Trophoblast cell (in vitro differentiated cells and primary cell): ENCODE measurements around the gene PCDHB8. TPM values are rescaled to one million over a fixed set of nuclear protein-coding genes. Genes with fewer than 3 reads are reported as not detected.
"Not testable (repeated sequence)": the region's sequence is repeated elsewhere in the genome, so short reads cannot be mapped to it uniquely, and the experiment has no call there.

Source experiments
- DNase-seq, 2 donors: peaks; one replicate each; pipeline ENCODE4 v3.0.0-alpha.2; 2016
- H2AFZ ChIP-seq: 2 replicates; pipeline ENCODE4 v1.6.1; 2013; ENCODE audit warnings: low read length, moderate library complexity, mild to moderate bottlenecking; ENCODE audit not compliant: insufficient read depth, poor library complexity
- H2AK5ac ChIP-seq: 2 replicates; pipeline ENCODE4 v1.6.1; 2013; ENCODE audit warnings: mild to moderate bottlenecking, low read length
- H2BK120ac ChIP-seq: 2 replicates; pipeline ENCODE4 v1.6.1; 2013; ENCODE audit warnings: low read length, mild to moderate bottlenecking, moderate library complexity; ENCODE audit not compliant: insufficient read depth, poor library complexity
- H2BK12ac ChIP-seq: 2 replicates; pipeline ENCODE4 v1.6.1; 2013; ENCODE audit warnings: mild to moderate bottlenecking, low read length, moderate library complexity
- H2BK5ac ChIP-seq: 2 replicates; pipeline ENCODE4 v1.6.1; 2013; ENCODE audit warnings: low read length, low read depth, moderate library complexity, mild to moderate bottlenecking; ENCODE audit not compliant: poor library complexity
- H3K14ac ChIP-seq: 2 replicates; pipeline ENCODE4 v1.6.1; 2013; ENCODE audit warnings: mild to moderate bottlenecking, low read length
- H3K18ac ChIP-seq: 2 replicates; pipeline ENCODE4 v1.6.1; 2013; ENCODE audit warnings: mild to moderate bottlenecking, low read length
- H3K23ac ChIP-seq: 2 replicates; pipeline ENCODE4 v1.6.1; 2013; ENCODE audit warnings: low read length
- H3K27ac ChIP-seq: 2 replicates; pipeline ENCODE4 v1.5.1; 2013; ENCODE audit warnings: low read depth, mild to moderate bottlenecking, inconsistent platforms, low read length, moderate library complexity
- H3K27me3 ChIP-seq: 2 replicates; pipeline ENCODE4 v1.6.1; 2013; ENCODE audit warnings: inconsistent platforms, mild to moderate bottlenecking, low read length, moderate library complexity; ENCODE audit not compliant: insufficient read depth
- H3K36me3 ChIP-seq, 2 experiments: 1 replicate in 1 of 2; 2 replicates in 1 of 2; pipeline ENCODE4 v1.6.1; 2013; ENCODE audit warnings: low read length in 2 of 2, mild to moderate bottlenecking in 2 of 2, moderate library complexity in 1 of 2; ENCODE audit not compliant: insufficient read depth in 2 of 2, control insufficient read depth in 1 of 2
- H3K4ac ChIP-seq: 2 replicates; pipeline ENCODE4 v1.6.1; 2013; ENCODE audit warnings: low read depth, mild to moderate bottlenecking, low read length, moderate library complexity
- H3K4me1 ChIP-seq, 2 experiments: 1 replicate in 1 of 2; 2 replicates in 1 of 2; pipeline ENCODE4 v1.6.1; 2013; ENCODE audit warnings: low read length in 2 of 2, mild to moderate bottlenecking in 2 of 2, moderate library complexity in 1 of 2; ENCODE audit not compliant: insufficient read depth in 2 of 2, control insufficient read depth in 1 of 2
- H3K4me2 ChIP-seq: 2 replicates; pipeline ENCODE4 v1.6.1; 2013; ENCODE audit warnings: inconsistent platforms, mild to moderate bottlenecking, low read length, moderate library complexity
- H3K4me3 ChIP-seq: 2 replicates; pipeline ENCODE4 v1.5.1; 2013; ENCODE audit warnings: mild to moderate bottlenecking, low read depth, low read length, inconsistent platforms
- H3K79me1 ChIP-seq: one replicate; pipeline ENCODE4 v1.6.1; 2013; ENCODE audit warnings: low read length
- H3K79me2 ChIP-seq: 2 replicates; pipeline ENCODE4 v1.6.1; 2013; ENCODE audit warnings: low read length, mild to moderate bottlenecking; ENCODE audit not compliant: control insufficient read depth, insufficient read depth, poor library complexity
- H3K9ac ChIP-seq: 2 replicates; pipeline ENCODE4 v1.6.1; 2013; ENCODE audit warnings: mild to moderate bottlenecking, low read length
- H3K9me3 ChIP-seq: 2 replicates; pipeline ENCODE4 v1.6.1; 2013; ENCODE audit warnings: low read depth, mild to moderate bottlenecking, control low read depth, inconsistent platforms, low read length; ENCODE audit not compliant: insufficient read depth
- H4K12ac ChIP-seq: 2 replicates; pipeline ENCODE4 v1.6.1; 2013; ENCODE audit warnings: low read depth, mild to moderate bottlenecking, low read length, moderate library complexity
- H4K8ac ChIP-seq: 2 replicates; pipeline ENCODE4 v1.6.1; 2013; ENCODE audit warnings: low read depth, mild to moderate bottlenecking, low read length, moderate library complexity
- H4K91ac ChIP-seq: one replicate; pipeline ENCODE4 v1.6.1; 2013; ENCODE audit warnings: low read depth, mild to moderate bottlenecking, low read length, moderate library complexity
- WGBS: extraction: QIAGEN DNeasy Blood & Tissue Kit; methylation state at CpG from one replicate; pipeline ENCODE4 v1.1.7; 2013; ENCODE audit warnings: missing lambda C conversion rate; ENCODE audit not compliant: insufficient read length, insufficient coverage; ENCODE audit errors: extremely low coverage; 5-methylcytosine and 5-hydroxymethylcytosine counted together
- polyA plus RNA-seq: library from polyadenylated mRNA; stranded (reverse); fragments of 200-250 nt; gene quantifications from 2 replicates; pipeline ENCODE4 v1.2.3, GENCODE V29; 2013

Gene PCDHB8
- polyA plus RNA-seq, result 0.43 and 0.44 TPM in 2 replicates

GRCh38 chr5:141177577-141178191, at the start of gene PCDHB8:
PCDHB8 (plus strand) TSS chr5:141177790; CDS start chr5:141178035, 245 bp downstream.
- H2BK5ac ChIP-seq, H3K4ac ChIP-seq, H4K8ac ChIP-seq, H3K9me3 ChIP-seq, H3K4me3 ChIP-seq, H3K27ac ChIP-seq, H3K79me1 ChIP-seq, DNase-seq, H4K91ac ChIP-seq, H3K27me3 ChIP-seq, H2AFZ ChIP-seq, H3K23ac ChIP-seq, H2AK5ac ChIP-seq, H2BK12ac ChIP-seq, H3K4me1 ChIP-seq, H3K36me3 ChIP-seq, H2BK120ac ChIP-seq, H3K79me2 ChIP-seq, H3K9ac ChIP-seq, H3K14ac ChIP-seq, H3K4me2 ChIP-seq, H3K18ac ChIP-seq, H4K12ac ChIP-seq: not testable (repeated sequence)
- WGBS, result no CpG with 5 or more reads among the region's 18 CpGs

GRCh38 chr5:141135030-141135717, 42.4 kb upstream of the PCDHB8 start, which contains the start of gene PCDHB5:
PCDHB5 (plus strand) TSS chr5:141135206; CDS start chr5:141135435, 229 bp downstream.
- Histone ChIP-seq H3K14ac (no peak within 1 kb of the TSS), H3K18ac (no peak within 1 kb of the TSS), H4K91ac (no peak within 1 kb of the TSS), H3K36me3 (peaks cover 0 to 1% of the 10 kb centered on the region in 2 experiments), H3K9ac (peak within 1 kb of the TSS; percentile 82), H3K4me2 (peak within 1 kb of the TSS; percentile 40), H2BK120ac (no peak within 1 kb of the TSS), H3K23ac (no peak within 1 kb of the TSS), H3K27ac (no peak within 1 kb of the TSS), H2AK5ac (no peak within 1 kb of the TSS), H3K79me2 (no peaks in the 10 kb centered on the region), H2AFZ (no peak within 1 kb of the TSS), H3K4me1 (no peaks in the 10 kb centered on the region), H4K12ac (no peak within 1 kb of the TSS), H3K9me3 (no peaks in the 10 kb centered on the region), H3K4me3 (peak within 1 kb of the TSS; percentile 56), H3K4ac (no peak within 1 kb of the TSS), H2BK12ac (no peak within 1 kb of the TSS), H3K27me3 (no peaks in the 10 kb centered on the region), H4K8ac (no peak within 1 kb of the TSS), H3K79me1 (no peaks in the 10 kb centered on the region), H2BK5ac (no peak within 1 kb of the TSS)
- WGBS, result no CpG with 5 or more reads among the region's 22 CpGs
- DNase-seq, result no peak

- H2BK5ac ChIP-seq, result no peak overlapping the region
- no peaks in the 10 kb centered on the region for H3K9me3 ChIP-seq
- peaks cover 0 to 1% of the 10 kb centered on the region in 2 experiments for H3K36me3 ChIP-seq
- no peak for DNase-seq
- no peaks in the 10 kb centered on the region for H3K79me2 ChIP-seq
- no peaks in the 10 kb centered on the region for H3K79me1 ChIP-seq
- no peak overlapping the region for H2BK12ac ChIP-seq
- H3K4me1 ChIP-seq, result no peaks in the 10 kb centered on the region
- H4K91ac ChIP-seq, result no peak overlapping the region
- no peak overlapping the region for H3K14ac ChIP-seq
- H4K8ac ChIP-seq, result no peak overlapping the region
- H2AFZ ChIP-seq, result no peak overlapping the region
- H3K18ac ChIP-seq, result no peak overlapping the region
- no peak overlapping the region for H3K23ac ChIP-seq
- H3K27ac ChIP-seq, result no peak overlapping the region
- no peak overlapping the region for H2AK5ac ChIP-seq
- no peak overlapping the region for H4K12ac ChIP-seq
- H3K4me3 ChIP-seq, result no peak overlapping the region
- no CpG with 5 or more reads among the region's 19 CpGs for WGBS
- H2BK120ac ChIP-seq, result no peak overlapping the region
- H3K4me2 ChIP-seq, result peak overlapping the region; percentile 40
- no peaks in the 10 kb centered on the region for H3K27me3 ChIP-seq
- H3K4ac ChIP-seq, result no peak overlapping the region
- H3K9ac ChIP-seq, result no peak overlapping the region
These were observed 41.8 kb upstream of the PCDHB8 start for GRCh38 chr5:141135718-141136266.

GRCh38 chr5:141137346-141137745, 40.2 kb upstream of the PCDHB8 start:
- H3K9ac ChIP-seq, H2BK120ac ChIP-seq: not testable (repeated sequence)
- WGBS, result no CpG with 5 or more reads among the region's 34 CpGs

More at GRCh38 chr5:141137346-141137745, 40.2 kb upstream of the PCDHB8 start:
- DNase-seq, H3K4me1 ChIP-seq, H4K91ac ChIP-seq, H3K23ac ChIP-seq, H3K14ac ChIP-seq, H3K79me1 ChIP-seq, H2AFZ ChIP-seq, H3K4ac ChIP-seq, H2BK12ac ChIP-seq, H3K4me3 ChIP-seq, H2AK5ac ChIP-seq, H3K79me2 ChIP-seq, H2BK5ac ChIP-seq, H4K12ac ChIP-seq, H3K18ac ChIP-seq, H3K27me3 ChIP-seq, H3K4me2 ChIP-seq, H3K9me3 ChIP-seq, H4K8ac ChIP-seq, H3K27ac ChIP-seq, H3K36me3 ChIP-seq: not testable (repeated sequence)
